ENCODE data around the gene MYRIP.
A peak's percentile ranks its signal among the peaks of the same experiment; 100 is the strongest.
"Not testable (repeated sequence)": the region's sequence is repeated elsewhere in the genome, so short reads cannot be mapped to it uniquely, and the experiment has no call there.

Gene MYRIP

GRCh38 chr3:39977058-39977794 lies 167.8 kb downstream of the MYRIP start:
- no peak for DNase-seq

GRCh38 chr3:39978308-39978707 lies 168.9 kb downstream of the MYRIP start:
- DNase-seq: no peak

GRCh38 chr3:39980058-39980457 lies 170.6 kb downstream of the MYRIP start:
- DNase-seq: no peak

- DNase-seq: no peak
Measured at GRCh38 chr3:39980781-39981180, 171.4 kb downstream of the MYRIP start.

GRCh38 chr3:39981547-39982184 lies 172.3 kb downstream of the MYRIP start:
- no peak for DNase-seq

- DNase-seq: no peak
Measured at GRCh38 chr3:39982665-39983357, 173.4 kb downstream of the MYRIP start.

- DNase-seq: no peak
Measured at GRCh38 chr3:39989746-39990145, 180.3 kb downstream of the MYRIP start.

- DNase-seq: no peak
Measured at GRCh38 chr3:39990532-39990931, 181.1 kb downstream of the MYRIP start.

GRCh38 chr3:40008796-40009195 lies 199.4 kb downstream of the MYRIP start:
- DNase-seq: no peak

- DNase-seq: no peak
Measured at GRCh38 chr3:40009991-40010390, 200.6 kb downstream of the MYRIP start.

- no peak for DNase-seq
Measured at GRCh38 chr3:40012381-40012780, 203.0 kb downstream of the MYRIP start.

GRCh38 chr3:40016391-40016790 lies 207.0 kb downstream of the MYRIP start:
- DNase-seq: no peak

- DNase-seq: no peak
Measured at GRCh38 chr3:40018369-40018768, 209.0 kb downstream of the MYRIP start.

GRCh38 chr3:40019376-40019775 lies 210.0 kb downstream of the MYRIP start:
- DNase-seq: no peak

- DNase-seq: no peak
Measured at GRCh38 chr3:40020689-40021088, 211.3 kb downstream of the MYRIP start.

GRCh38 chr3:40021338-40021737 lies 211.9 kb downstream of the MYRIP start:
- no peak for DNase-seq

GRCh38 chr3:40022297-40022827 lies 213.0 kb downstream of the MYRIP start:
- DNase-seq: no peak

- peak; percentile 62 for DNase-seq
Measured at GRCh38 chr3:40024526-40024925, 215.1 kb downstream of the MYRIP start.

- DNase-seq: not testable (repeated sequence)
Measured at GRCh38 chr3:40025892-40026291, 216.5 kb downstream of the MYRIP start.

GRCh38 chr3:40035177-40035576 lies 225.8 kb downstream of the MYRIP start:
- no peak for DNase-seq

- DNase-seq: no peak
Measured at GRCh38 chr3:40037582-40037981, 228.2 kb downstream of the MYRIP start.

- no peak for DNase-seq
Measured at GRCh38 chr3:40042752-40043443, 233.5 kb downstream of the MYRIP start.

- DNase-seq: no peak
Measured at GRCh38 chr3:40043444-40043755, 234.0 kb downstream of the MYRIP start.

Measured in DMS79 (cell line).